GM15510 (cell line): ENCODE data around the gene UST.

Source experiments
- POLR2A ChIP-seq: IDR thresholded peaks from 3 replicates; pipeline ENCODE4 v1.6.1; 2011; ENCODE audit warnings: borderline replicate concordance; ENCODE audit not compliant: insufficient read length; ENCODE audit errors: extremely low read depth

The UST gene

GRCh38 chr6:149084808-149085556 lies 338.2 kb downstream of the UST start:
- no peak for TF ChIP-seq POLR2A

DNA sequence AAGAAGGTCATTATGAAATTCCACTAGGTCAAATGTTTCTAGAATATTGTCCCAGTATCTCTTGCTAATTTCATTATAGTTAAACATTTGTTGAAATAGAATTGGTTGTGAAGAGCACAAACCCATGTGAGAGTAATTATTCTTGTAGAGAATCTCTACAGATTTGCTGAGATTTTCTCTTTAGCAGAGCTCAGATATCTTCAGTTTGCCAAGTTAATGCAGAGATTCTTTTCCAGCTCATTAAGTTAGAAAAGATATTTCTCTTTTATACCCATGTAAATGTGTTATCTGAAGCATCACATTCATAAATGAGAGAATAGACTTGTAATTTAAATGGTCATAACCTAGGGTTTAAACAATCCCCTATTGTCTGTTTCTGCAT lies 338.7 kb downstream of the UST start:
- no peak for TF ChIP-seq POLR2A

DNA sequence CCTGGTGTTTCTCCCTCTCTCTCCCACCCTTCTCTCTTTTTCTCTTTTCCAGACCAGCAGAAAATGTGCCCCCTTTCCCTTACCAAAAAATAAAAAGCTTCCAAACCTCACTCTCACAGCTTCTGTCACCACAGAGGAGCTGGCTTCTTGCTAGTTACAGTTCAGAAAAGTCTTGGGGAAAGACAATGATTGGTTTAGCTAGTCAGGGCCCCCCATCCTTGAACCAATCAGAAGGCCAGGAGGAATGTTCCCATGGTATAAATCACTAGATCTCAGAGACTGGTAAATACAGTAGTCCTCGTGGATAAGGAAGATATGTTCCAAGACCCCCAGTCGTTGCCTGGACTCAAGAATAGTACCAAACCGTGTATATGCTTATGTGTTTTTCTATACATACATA lies 339.5 kb downstream of the UST start:
- no peak for TF ChIP-seq POLR2A

DNA sequence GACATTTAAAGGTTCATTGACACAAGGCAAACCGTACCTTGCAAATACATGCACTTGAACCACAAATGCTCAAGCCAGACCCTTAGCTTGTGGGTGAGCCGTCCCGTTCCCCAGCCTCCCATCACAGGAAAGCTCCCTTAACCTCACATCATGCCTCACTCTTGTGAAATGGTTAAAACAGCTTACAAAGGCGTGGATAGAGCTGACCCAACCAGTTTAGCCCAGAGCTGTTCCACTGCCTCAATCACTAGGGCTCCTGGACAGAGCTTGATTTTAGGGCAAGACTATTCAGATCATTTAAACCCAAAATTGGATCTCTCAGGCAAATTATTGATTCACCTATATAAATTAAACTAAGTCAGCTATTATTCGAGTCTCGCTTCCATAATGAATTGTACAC lies 341.1 kb downstream of the UST start:
- no peak for TF ChIP-seq POLR2A

DNA sequence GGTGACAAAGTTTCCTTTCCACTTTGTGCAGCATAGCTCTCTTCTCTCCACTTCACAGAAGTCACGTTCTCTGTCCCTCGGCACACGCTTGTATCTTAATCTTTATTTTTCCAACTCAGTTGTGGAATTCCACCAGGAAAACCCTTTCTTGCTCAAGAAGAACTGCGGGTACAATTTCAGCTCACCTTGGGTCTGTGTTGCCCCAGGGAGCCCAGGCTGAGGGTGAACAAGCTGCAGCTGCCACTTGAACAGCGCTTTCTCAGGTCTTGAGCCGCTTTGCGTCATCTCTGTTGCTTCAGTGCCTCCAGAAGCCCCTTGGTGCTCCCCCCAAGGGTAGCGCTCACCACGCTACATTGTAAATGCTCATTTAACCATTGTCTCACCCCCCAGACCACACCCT lies 341.5 kb downstream of the UST start:
- TF ChIP-seq POLR2A, result no peak

GRCh38 chr6:149089510-149089909 lies 342.7 kb downstream of the UST start:
- TF ChIP-seq POLR2A, result no peak

DNA sequence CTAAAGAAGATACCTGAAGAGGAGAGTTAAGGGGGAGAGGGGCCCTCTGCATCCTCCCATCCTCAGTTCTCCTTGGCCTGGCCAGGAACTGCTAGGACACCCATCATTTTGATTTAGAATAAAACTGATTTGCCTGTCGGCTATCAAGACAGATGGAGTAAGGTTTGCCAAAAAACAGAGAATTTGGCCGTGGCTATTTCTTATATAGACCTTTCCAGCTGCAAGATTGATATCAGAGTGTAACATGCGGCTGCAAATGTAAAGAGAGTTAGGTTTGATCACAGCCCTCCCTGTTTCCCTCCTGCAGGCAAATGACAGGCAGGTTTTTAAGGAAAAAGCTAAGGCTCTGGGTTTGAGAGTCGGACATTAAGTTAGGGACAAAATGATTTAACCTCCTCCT lies 344.1 kb downstream of the UST start:
- TF ChIP-seq POLR2A, result no peak

DNA sequence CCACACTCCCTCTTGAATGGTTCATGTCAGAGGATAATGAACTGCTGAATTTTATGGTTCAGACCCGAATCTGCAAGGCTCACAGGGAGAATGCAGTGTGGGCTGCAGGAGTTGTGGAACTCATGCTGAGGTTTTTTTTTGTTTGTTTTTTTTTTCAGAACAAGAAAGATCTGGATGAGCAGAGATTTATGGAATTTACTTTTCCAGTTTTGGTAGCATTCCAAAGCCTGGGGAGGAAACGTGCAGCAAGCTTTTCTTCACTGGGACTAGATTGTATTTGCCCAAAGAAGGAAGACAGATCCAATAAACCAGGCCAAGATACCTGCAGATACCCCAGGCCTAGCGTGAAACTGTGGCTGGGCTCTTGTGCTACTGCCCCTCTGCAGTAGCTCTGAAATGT lies 346.8 kb downstream of the UST start:
- TF ChIP-seq POLR2A, result no peak

DNA sequence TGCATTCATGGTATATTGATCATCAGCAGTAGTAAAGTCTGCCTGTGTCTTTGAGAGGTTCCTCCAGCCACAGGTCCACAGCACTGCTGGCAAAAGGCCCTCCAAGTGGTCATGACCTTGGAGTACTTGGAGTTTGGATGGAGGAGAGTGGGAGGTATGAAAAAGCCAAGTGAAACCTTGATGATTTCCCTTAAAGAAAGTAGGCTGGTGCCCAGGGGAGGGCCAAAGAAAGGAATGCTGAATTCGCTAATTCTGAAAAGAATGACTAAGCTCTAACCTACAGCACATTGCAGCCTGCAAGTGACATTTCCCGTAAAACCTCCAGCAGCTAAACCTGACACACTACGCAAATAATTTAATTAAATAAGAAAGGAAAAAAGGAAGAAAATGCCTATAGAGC lies 347.3 kb downstream of the UST start:
- TF ChIP-seq POLR2A, result no peak

DNA sequence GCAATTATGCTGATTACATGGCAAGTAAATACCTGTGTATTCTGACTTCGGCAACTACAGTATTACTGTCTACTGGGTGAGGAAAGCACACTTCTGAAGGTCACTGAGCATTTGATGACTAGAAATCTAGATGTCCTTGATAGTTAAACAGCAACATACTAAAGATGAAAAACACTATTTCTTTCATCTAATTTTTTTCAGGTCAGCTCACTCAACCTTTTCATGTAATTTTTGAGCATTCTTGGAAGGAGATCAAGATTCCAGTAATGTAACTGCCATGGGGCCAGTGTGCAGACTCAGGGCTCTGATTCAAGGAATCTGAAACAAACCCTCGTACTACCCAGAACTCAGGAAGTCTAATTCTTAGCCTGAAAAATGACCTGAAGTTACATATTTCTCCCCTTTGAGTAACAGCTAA lies 348.1 kb downstream of the UST start:
- TF ChIP-seq POLR2A, result no peak

GRCh38 chr6:149095842-149096241 lies 349.0 kb downstream of the UST start:
- TF ChIP-seq POLR2A, result no peak

GRCh38 chr6:149097794-149098193 lies 351.0 kb downstream of the UST start:
- no peak for TF ChIP-seq POLR2A

GRCh38 chr6:149098700-149099276 lies 352.0 kb downstream of the UST start:
- no peak for TF ChIP-seq POLR2A

GRCh38 chr6:149102324-149102723 lies 355.5 kb downstream of the UST start:
- no peak for TF ChIP-seq POLR2A

DNA sequence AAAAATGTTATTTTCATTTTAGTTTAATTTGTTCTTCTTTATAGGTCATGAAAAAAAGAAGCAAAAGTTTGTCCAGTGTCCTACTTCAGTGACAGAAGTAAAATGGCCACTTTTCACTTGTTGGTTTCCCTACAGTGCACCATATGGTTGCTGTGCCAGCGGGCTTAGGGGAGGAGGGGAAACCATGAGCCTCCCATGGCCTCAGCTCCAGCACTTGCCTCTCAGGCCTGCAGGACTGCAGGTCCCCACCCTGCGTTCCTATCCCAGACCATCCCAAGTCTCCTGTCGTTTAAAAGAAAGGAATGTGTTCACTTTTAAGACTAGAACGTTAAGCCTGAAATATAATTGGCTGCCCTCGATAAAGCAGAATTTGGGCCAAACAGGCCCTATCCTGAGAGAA lies 360.7 kb downstream of the UST start:
- TF ChIP-seq POLR2A, result no peak

DNA sequence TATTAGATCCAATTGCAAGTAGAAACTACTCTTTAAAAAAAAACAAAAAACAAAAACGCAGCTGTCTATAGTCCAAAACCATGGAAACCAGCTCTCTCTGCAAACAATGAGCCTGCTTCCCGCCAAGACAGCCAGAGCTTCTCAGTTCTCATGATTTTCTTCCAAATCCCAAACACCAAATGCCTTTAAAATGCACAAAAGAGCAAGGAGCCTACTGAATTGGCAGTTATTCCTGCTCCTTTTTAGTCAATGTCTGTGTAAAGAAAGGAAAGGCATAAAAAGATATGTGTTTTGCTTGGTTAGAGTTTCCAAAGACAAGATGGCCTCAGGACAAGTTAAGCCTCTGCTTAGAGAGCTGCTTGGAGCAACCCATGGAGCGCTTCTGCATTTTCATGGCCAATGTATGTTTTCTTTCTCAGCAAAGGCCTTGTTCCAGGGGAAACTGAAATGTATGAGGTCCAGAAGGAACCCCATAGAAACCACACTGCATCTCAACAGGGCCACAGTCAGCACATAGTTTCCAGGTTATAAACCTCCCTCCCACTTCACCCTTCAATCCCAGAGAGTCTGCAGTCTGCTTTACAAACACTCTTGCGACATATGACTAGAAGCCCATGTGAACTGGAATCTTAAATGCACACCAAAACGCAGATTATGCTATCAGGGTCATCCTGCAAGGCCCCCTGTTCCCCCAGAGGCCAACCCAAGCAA lies 361.4 kb downstream of the UST start:
- no peak for TF ChIP-seq POLR2A
